Astrocyte (in vitro differentiated cells and primary cell): Measurements from ENCODE around the gene GNB1. TPM values are rescaled to one million over a fixed set of nuclear protein-coding genes. Genes with fewer than 3 reads are reported as not detected.

Experiments
- DNase-seq: peaks from one replicate; pipeline ENCODE4 v3.0.0-alpha.2; 2010; ENCODE audit warnings: low read depth
- FAIRE-seq: peaks from 2 replicates; lab custom pipeline; 2011; peaks lifted over from hg19 to GRCh38; lab: Jason Lieb, UNC
- H2AFZ ChIP-seq: 2 replicates; pipeline ENCODE4 v1.6.0; 2012; ENCODE audit warnings: low read depth, low read length, inconsistent platforms
- H3K27ac ChIP-seq: 2 replicates; pipeline ENCODE4 v1.5.1; 2011; ENCODE audit warnings: low read depth, low read length, inconsistent platforms
- H3K27me3 ChIP-seq: 2 replicates; pipeline ENCODE4 v1.6.0; 2011; ENCODE audit warnings: low read length, inconsistent platforms; ENCODE audit not compliant: insufficient read depth
- H3K36me3 ChIP-seq: 2 replicates; pipeline ENCODE4 v1.5.1; 2011; ENCODE audit warnings: low read length, inconsistent platforms; ENCODE audit not compliant: insufficient read depth
- H3K4me1 ChIP-seq: 2 replicates; pipeline ENCODE4 v1.5.1; 2011; ENCODE audit warnings: low read length, inconsistent platforms; ENCODE audit not compliant: insufficient read depth
- H3K4me2 ChIP-seq: 2 replicates; pipeline ENCODE4 v1.6.0; 2012; ENCODE audit warnings: low read length, inconsistent platforms
- H3K4me3 ChIP-seq: 2 replicates; pipeline ENCODE4 v1.5.1; 2011; ENCODE audit warnings: low read depth, mild to moderate bottlenecking, low read length, inconsistent platforms; ENCODE audit not compliant: insufficient read depth
- H3K79me2 ChIP-seq: 2 replicates; pipeline ENCODE4 v1.6.0; 2012; ENCODE audit warnings: mild to moderate bottlenecking, low read length, inconsistent platforms; ENCODE audit not compliant: insufficient read depth
- H3K9ac ChIP-seq: 2 replicates; pipeline ENCODE4 v1.6.0; 2012; ENCODE audit warnings: mild to moderate bottlenecking, low read length, inconsistent platforms
- H3K9me3 ChIP-seq: 2 replicates; pipeline ENCODE4 v1.5.1; 2012; ENCODE audit warnings: low read depth, mild to moderate bottlenecking, low read length, inconsistent platforms; ENCODE audit not compliant: insufficient read depth
- H4K20me1 ChIP-seq: 2 replicates; pipeline ENCODE4 v1.6.0; 2012; ENCODE audit warnings: low read length, inconsistent platforms; ENCODE audit not compliant: insufficient read depth
- H3K27ac Mint-ChIP-seq: one replicate; pipeline ENCODE4 v1.8.0; 2021; ENCODE audit warnings: mild to moderate bottlenecking, mixed read lengths; ENCODE audit not compliant: unreplicated experiment
- H3K27me3 Mint-ChIP-seq: one replicate; pipeline ENCODE4 v1.8.0; 2021; ENCODE audit warnings: low read depth, mixed read lengths; ENCODE audit not compliant: unreplicated experiment
- H3K36me3 Mint-ChIP-seq: one replicate; pipeline ENCODE4 v1.8.0; 2021; ENCODE audit warnings: low read depth, mixed read lengths; ENCODE audit not compliant: unreplicated experiment
- H3K4me1 Mint-ChIP-seq: one replicate; pipeline ENCODE4 v1.8.0; 2021; ENCODE audit warnings: low read depth, mixed read lengths; ENCODE audit not compliant: unreplicated experiment
- H3K4me3 Mint-ChIP-seq: one replicate; pipeline ENCODE4 v1.8.0; 2021; ENCODE audit warnings: mild to moderate bottlenecking, moderate library complexity, mixed read lengths; ENCODE audit not compliant: unreplicated experiment
- H3K9me3 Mint-ChIP-seq: one replicate; pipeline ENCODE4 v1.8.0; 2021; ENCODE audit warnings: mild to moderate bottlenecking, mixed read lengths; ENCODE audit not compliant: unreplicated experiment
- CTCF ChIP-seq: IDR thresholded peaks from 2 replicates; pipeline ENCODE4 v1.5.1; 2011; ENCODE audit warnings: low read depth, mild to moderate bottlenecking, inconsistent platforms, low read length, moderate library complexity; ENCODE audit not compliant: insufficient read depth
- EZH2 ChIP-seq: IDR thresholded peaks from 2 replicates; pipeline ENCODE4 v1.6.1; 2012; ENCODE audit warnings: mild to moderate bottlenecking, low read length, inconsistent platforms; ENCODE audit not compliant: insufficient read depth
- total RNA-seq: library from RNA; stranded (reverse); gene quantifications from 2 replicates; pipeline ENCODE4 v1.2.1, GENCODE V29; 2021

GNB1 gene
- total RNA-seq, 1 donor from 2014 or later = 602 TPM

GRCh38 chr1:1756661-1757421 lies 134.0 kb downstream of the GNB1 start:
- H3K36me3 ChIP-seq = peaks cover 7% of the 10 kb centered on the region

DNA sequence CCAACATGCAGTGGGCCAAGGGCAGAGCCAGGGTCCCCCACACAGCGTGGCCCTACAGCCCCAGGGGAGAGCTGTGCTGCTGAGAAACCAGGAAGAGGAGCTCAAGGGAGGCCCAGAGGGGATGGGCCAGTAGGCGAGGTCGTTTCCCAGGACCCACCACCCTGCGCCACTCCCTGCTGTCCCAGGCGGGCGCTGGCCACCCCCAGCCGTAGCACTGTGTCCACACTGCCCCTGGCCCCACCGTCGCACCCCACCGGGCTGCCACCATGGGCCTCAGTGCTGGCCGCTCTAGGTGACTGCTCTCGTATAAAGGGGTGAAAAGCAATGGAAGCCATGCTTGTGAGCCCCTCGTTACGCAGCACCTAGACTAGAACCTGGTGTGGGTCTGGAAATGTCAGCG lies 135.0 kb downstream of the GNB1 start:
- TF ChIP-seq CTCF = no peak
- H3K27me3 Mint-ChIP-seq = no peaks in the 10 kb centered on the region
- no peak overlapping the region for H3K27ac Mint-ChIP-seq
- no peaks in the 10 kb centered on the region for H3K4me1 ChIP-seq
- H3K27me3 ChIP-seq = no peaks in the 10 kb centered on the region
- H3K9me3 ChIP-seq = no peaks in the 10 kb centered on the region
- no peak overlapping the region for H2AFZ ChIP-seq
- H3K4me3 Mint-ChIP-seq = no peak overlapping the region
- FAIRE-seq = no peak
- H3K36me3 Mint-ChIP-seq = peaks cover 19% of the 10 kb centered on the region
- peaks cover 17% of the 10 kb centered on the region for H4K20me1 ChIP-seq
- no peak for DNase-seq
- peaks cover 27% of the 10 kb centered on the region for H3K79me2 ChIP-seq
- H3K4me3 ChIP-seq = no peak overlapping the region
- no peak overlapping the region for H3K9ac ChIP-seq
- peaks cover 6% of the 10 kb centered on the region for H3K36me3 ChIP-seq
- no peaks in the 10 kb centered on the region for H3K9me3 Mint-ChIP-seq
- no peak overlapping the region for H3K27ac ChIP-seq
- no peaks in the 10 kb centered on the region for H3K4me1 Mint-ChIP-seq
- no peak overlapping the region for H3K4me2 ChIP-seq

More at GRCh38 chr1:1756661-1757421, 134.0 kb downstream of the GNB1 start:
- no peak for TF ChIP-seq EZH2
- TF ChIP-seq CTCF = no peak
- no peak overlapping the region for H3K27ac Mint-ChIP-seq
- no peak overlapping the region for H3K27ac ChIP-seq
- H3K9me3 Mint-ChIP-seq = no peaks in the 10 kb centered on the region
- peaks cover 31% of the 10 kb centered on the region for H3K79me2 ChIP-seq
- H3K4me1 ChIP-seq = no peaks in the 10 kb centered on the region
- no peak overlapping the region for H3K4me3 ChIP-seq
- no peaks in the 10 kb centered on the region for H3K9me3 ChIP-seq
- H3K9ac ChIP-seq = no peak overlapping the region
- H3K4me1 Mint-ChIP-seq = no peaks in the 10 kb centered on the region
- H3K27me3 ChIP-seq = no peaks in the 10 kb centered on the region
- peaks cover 22% of the 10 kb centered on the region for H3K36me3 Mint-ChIP-seq
- FAIRE-seq (no peak), DNase-seq (no peak)
- no peak overlapping the region for H3K4me3 Mint-ChIP-seq
- H2AFZ ChIP-seq = no peak overlapping the region
- H4K20me1 ChIP-seq = peaks cover 19% of the 10 kb centered on the region
- no peak overlapping the region for H3K4me2 ChIP-seq
- no peaks in the 10 kb centered on the region for H3K27me3 Mint-ChIP-seq

GRCh38 chr1:1755426-1755825 lies 135.5 kb downstream of the GNB1 start:
- no peaks in the 10 kb centered on the region for H3K27me3 Mint-ChIP-seq
- FAIRE-seq = no peak
- H3K27ac Mint-ChIP-seq = no peak overlapping the region

More at GRCh38 chr1:1755426-1755825, 135.5 kb downstream of the GNB1 start:
- Histone ChIP-seq H3K4me2 (no peak overlapping the region), H3K4me1 (no peaks in the 10 kb centered on the region), H3K36me3 (peaks cover 4% of the 10 kb centered on the region), H3K9ac (no peak overlapping the region), H3K79me2 (peaks cover 27% of the 10 kb centered on the region), H3K9me3 (no peaks in the 10 kb centered on the region), H2AFZ (no peak overlapping the region), H4K20me1 (peaks cover 17% of the 10 kb centered on the region), H3K27ac (no peak overlapping the region), H3K27me3 (no peaks in the 10 kb centered on the region), H3K4me3 (no peak overlapping the region)
- H3K4me1 Mint-ChIP-seq = no peaks in the 10 kb centered on the region
- H3K36me3 Mint-ChIP-seq = peaks cover 19% of the 10 kb centered on the region
- DNase-seq = no peak
- no peaks in the 10 kb centered on the region for H3K9me3 Mint-ChIP-seq
- H3K4me3 Mint-ChIP-seq = no peak overlapping the region
- TF ChIP-seq CTCF = no peak
- no peak for TF ChIP-seq EZH2
